Jurkat, Clone E6-1 (cell line): ENCODE measurements around the gene GJC2.

Experiments
- DNase-seq: peaks from one replicate; pipeline ENCODE4 v3.0.0-alpha.2; 2011; ENCODE audit warnings: low read depth, low spot score
- H3K4me3 ChIP-seq: 2 replicates; pipeline ENCODE4 v1.5.1; 2011; ENCODE audit warnings: mild to moderate bottlenecking, low read length, control low read depth, moderate library complexity

The GJC2 gene

DNA sequence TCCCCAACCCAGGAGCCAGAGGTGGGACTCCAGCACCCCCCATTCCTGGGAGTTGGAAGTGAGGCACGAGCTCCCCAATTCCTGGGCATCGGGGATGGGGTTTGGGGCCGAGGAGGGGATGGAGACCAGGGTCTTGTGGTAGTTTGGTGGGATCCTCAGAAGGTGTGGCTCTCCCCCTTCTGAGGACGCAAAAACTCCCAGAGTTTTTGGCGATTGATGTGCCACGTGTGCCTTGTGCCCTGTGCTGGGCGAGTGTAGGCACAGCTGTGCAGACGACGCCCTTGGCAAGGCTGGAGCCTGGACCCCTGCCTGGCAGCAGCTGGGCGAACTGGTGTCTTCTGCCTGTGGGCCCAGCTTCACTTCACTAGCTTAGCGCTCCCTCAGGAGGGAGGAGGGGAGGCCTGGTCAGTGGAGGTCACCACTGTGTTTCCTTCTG lies 7.0 kb upstream of the GJC2 start:
- peak overlapping the region; percentile 74 for H3K4me3 ChIP-seq
- DNase-seq = peak; percentile 65

- H3K4me3 ChIP-seq = no peak overlapping the region; the same call in 1 of the 2 replicates
- no peak for DNase-seq
These were observed 6.1 kb upstream of the GJC2 start for GRCh38 chr1:228143480-228144192.

DNA sequence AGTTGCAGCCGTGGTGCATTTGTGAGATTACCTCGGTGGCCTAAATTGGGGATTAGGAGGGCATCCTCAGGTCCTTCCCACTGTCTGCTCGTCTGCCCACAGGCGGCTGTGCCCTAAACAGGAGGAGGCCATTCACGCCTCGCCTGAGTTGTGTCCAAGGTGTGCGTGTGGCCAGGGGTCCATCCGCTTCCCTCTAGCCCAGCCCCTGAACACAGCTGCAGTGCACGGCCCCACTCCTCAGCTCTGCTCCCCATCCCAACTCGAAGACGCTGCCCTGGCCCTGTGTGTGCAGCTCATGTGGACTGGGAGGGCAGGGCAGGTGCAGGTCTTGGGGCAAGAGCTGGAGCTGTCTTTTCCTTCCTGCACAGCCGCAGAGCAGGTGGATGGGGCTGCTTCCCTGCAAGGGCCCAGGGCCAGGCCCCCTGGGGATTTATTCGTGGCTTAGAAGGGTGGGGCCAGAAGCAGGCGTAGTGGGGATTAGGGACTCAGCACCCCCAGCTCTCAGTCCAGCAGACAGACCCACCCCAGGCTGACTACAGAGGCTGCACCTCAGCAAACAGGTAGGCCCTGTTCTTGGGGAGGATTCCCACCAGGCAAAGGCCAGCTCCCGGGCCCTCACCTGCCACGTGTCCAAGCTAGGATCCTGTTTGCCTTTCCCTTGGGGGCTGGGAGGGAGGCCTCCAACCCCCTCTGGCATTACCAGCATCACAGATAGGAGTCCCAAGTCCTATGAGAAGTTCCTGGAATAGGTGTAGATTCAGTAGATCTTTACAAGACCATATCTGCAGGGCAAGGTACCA lies 5.3 kb upstream of the GJC2 start:
- H3K4me3 ChIP-seq = peak overlapping the region; percentile 1; the same call in 1 of the 2 replicates
- no peak for DNase-seq

DNA sequence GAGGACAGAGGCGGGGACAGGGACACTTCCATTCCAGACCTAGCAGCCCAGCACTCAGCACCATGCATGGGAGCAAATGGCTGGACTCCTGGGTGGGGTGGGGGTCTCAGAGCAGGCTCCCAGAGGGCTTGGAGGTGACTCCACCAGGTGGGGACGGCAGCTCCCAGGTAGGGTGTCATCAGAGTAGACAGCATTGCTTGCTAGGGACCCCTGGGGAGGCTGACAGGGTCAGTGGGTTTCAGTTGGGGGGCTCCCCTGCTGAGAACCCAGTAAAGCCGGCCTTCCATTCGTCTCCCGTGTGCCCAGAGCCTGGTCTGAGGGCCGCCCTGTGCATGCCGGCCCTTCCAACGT lies 4.8 kb upstream of the GJC2 start:
- no peak overlapping the region for H3K4me3 ChIP-seq
- no peak for DNase-seq

GRCh38 chr1:228145463-228146416 lies 4.0 kb upstream of the GJC2 start:
- DNase-seq = no peak
- H3K4me3 ChIP-seq = no peak overlapping the region

GRCh38 chr1:228146417-228147150 lies 3.1 kb upstream of the GJC2 start:
- no peak overlapping the region for H3K4me3 ChIP-seq

DNA sequence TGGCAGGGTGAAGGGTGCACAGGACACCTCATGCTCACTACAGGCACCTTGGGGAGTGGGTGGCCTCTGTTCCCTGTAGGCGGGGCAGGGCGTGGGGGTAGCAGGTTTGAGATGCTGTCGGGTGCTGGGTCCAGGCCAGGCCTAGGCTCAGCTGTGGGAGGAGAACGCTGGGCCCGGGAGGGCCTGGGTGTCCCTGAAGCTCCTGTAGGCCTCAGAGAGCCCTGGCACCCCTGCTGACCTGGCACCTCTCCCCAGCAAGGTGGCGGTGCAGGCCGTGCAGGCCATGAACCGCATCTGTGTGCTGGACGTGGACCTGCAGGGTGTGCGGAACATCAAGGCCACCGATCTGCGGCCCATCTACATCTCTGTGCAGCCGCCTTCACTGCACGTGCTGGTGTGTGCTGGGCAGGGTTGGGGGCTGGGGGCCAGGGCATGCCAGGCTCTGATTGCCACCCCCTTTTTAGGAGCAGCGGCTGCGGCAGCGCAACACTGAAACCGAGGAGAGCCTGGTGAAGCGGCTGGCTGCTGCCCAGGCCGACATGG lies 2.5 kb upstream of the GJC2 start:
- H3K4me3 ChIP-seq = no peak overlapping the region
- DNase-seq = no peak

More at GRCh38 chr1:228146417-228147150, 3.1 kb upstream of the GJC2 start:
- no peak for DNase-seq

DNA sequence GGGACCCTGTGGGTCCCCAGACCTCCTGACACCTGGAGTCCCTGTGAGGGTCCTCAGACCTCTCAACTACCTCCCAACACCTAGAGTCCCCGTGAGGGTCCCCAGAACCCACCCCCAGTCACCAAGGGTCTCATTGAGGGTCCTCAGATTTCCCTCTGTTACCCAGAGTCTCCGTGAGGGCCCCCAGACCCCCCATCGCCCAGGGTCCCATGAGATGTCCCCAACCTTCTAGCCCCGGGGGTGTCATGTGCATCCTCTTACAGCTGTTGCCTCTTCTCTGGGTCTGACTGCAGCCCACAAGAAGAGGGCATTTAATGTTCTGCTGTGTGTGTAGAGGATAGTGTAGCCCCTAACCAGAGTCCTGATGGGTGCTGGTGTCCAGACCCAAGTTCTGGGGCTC lies 2.0 kb upstream of the GJC2 start:
- no peak overlapping the region for H3K4me3 ChIP-seq
- no peak for DNase-seq

- no peak for DNase-seq
- H3K4me3 ChIP-seq = no peak overlapping the region
These were observed 1.4 kb upstream of the GJC2 start for GRCh38 chr1:228148196-228148861.

- DNase-seq = no peak
- no peak overlapping the region for H3K4me3 ChIP-seq
These were observed 760 bp upstream of the GJC2 start for GRCh38 chr1:228148935-228149405.

- no peak for DNase-seq
- H3K4me3 ChIP-seq = no peak overlapping the region
These were observed 360 bp downstream of the GJC2 start for GRCh38 chr1:228150120-228150460.

DNA sequence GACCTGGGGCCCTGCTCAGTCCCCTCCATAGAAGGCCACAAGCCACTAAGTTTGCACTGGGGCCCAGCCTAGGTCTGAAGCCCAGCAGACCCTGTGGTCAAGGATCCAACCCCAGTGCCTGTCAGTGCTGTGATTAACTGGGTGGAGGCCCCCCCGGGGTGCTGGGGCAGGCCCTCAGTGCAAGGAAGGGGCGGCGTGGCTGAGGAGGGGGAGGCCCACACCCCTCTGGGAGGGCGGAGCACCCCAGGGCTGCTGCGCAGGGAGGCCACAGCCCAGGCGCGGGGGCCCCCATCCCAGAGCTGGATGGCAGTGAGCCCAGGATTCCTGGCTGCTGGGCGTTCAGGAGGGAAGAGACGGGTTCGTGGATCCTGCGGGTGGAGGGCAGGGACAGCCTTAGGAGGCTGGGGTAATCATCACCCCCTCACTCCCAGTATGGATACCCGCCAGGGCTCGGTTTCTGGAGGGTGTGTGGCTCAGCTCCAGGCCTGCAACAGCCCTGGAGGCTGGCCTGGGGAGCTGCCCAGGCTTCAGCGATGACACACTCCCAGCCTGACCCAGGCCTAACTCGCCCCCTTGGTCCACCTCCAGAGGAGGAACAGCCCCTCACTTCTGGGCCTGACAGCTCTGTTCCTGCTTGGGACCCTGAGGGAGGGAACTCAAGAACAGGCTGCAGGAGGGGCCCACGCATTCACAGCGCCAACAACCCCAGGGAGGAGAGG lies 890 bp downstream of the GJC2 start:
- no peak overlapping the region for H3K4me3 ChIP-seq
- DNase-seq = no peak

- no peak for DNase-seq
- no peak overlapping the region for H3K4me3 ChIP-seq
These were observed 1.6 kb downstream of the GJC2 start for GRCh38 chr1:228151180-228151925.

DNA sequence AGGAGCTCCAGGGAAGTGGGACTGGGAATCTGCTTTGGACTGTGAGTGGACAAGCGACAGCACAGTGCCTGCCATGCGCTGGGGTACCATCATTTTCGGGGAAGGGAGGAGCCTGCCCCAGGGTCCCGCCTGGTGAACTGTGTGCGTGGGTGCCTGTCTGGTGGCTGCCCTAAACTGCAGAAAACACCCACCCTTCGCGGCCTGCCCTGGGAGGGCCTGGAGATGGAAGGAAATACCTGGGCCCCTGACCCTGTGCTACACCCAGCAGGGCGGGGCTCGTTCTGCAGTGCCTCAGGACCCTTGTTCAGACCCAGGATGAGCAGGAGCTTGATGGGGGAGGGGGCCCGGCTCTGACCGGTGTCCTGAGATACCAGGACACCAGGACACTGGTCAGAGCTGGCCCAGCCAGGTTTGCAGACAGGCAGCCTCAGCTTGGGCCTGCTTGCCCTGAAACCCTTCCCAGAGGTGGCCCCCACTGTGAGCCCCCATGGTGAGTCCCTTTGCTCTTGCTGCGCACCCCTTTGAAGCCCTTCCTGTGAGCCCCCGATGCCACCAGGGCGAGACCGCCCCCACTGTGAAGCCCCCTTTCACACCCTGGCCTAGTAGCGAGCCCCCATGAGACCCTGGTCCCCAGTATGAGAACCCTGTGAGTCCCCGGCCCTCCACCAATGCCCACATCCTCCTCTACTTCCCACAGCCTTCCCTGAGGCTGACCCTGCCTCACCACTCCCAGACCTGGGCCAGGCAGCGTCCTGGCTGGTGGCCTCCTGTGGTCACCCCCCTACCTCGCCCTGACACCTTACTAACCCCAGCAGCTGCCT lies 2.6 kb downstream of the GJC2 start:
- no peak for DNase-seq
- no peak overlapping the region for H3K4me3 ChIP-seq

DNA sequence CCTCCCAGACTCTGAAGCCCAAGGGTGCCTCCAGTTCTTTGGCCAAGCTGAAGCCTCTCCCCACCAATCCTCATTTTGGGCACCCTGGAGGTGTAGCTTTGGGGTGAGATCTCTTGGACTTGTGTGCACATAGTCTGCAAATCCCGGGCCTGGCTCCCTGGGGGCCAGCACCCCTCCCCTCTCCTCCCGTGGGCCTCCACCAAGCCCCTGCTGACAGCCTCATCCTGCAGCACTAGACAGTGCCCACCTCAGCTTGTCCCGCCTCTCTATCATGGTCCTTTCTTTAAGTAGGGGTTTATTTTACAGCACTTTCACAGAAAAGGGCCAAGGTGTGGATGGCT lies 3.2 kb downstream of the GJC2 start:
- DNase-seq = no peak

GRCh38 chr1:228154021-228154669 lies 4.4 kb downstream of the GJC2 start:
- no peak overlapping the region for H3K4me3 ChIP-seq
- no peak for DNase-seq

More for the DNA sequence above, 3.2 kb downstream of the GJC2 start:
- no peak overlapping the region for H3K4me3 ChIP-seq
